Endothelial cell of umbilical vein (primary cell): ENCODE results near the gene UNC5B.

Experiments
- CTCF ChIP-seq, 2 donors: IDR thresholded peaks; 1 replicate in 1 of 2; 2 replicates in 1 of 2; pipeline ENCODE4 v1.5.1; 2011; ENCODE audit warnings: low read length in 2 of 2, mild to moderate bottlenecking in 2 of 2, moderate library complexity in 2 of 2, control low read depth in 1 of 2, inconsistent platforms in 1 of 2, low read depth in 1 of 2; ENCODE audit not compliant: insufficient read depth in 1 of 2; ENCODE audit errors: extremely low read depth in 1 of 2
- EZH2 ChIP-seq: IDR thresholded peaks from 2 replicates; pipeline ENCODE4 v1.6.1; 2012; ENCODE audit warnings: borderline replicate concordance, low read depth, mild to moderate bottlenecking, moderate library complexity, low read length, inconsistent platforms; ENCODE audit not compliant: severe bottlenecking
- GATA2 ChIP-seq: IDR thresholded peaks from 2 replicates; pipeline ENCODE4 v1.7.0; 2011; ENCODE audit warnings: low read depth, mild to moderate bottlenecking, moderate library complexity, mixed read lengths, low read length; ENCODE audit not compliant: insufficient read length, insufficient read depth
- MAX ChIP-seq: IDR thresholded peaks from 2 replicates; pipeline ENCODE4 v1.6.1; 2011; ENCODE audit not compliant: insufficient read depth, insufficient read length
- POLR2A ChIP-seq: IDR thresholded peaks from 2 replicates; pipeline ENCODE4 v1.6.1; 2012; ENCODE audit warnings: low read depth, mild to moderate bottlenecking, control low read depth, low read length
- POLR2AphosphoS5 ChIP-seq: IDR thresholded peaks from 2 replicates; pipeline ENCODE4 v1.6.1; 2012; ENCODE audit warnings: low read depth, mild to moderate bottlenecking, control low read depth, low read length, moderate library complexity; ENCODE audit not compliant: insufficient read depth

GRCh38 chr10:71301371-71301916 is 89.1 kb downstream of the UNC5B start:
- TF ChIP-seq CTCF (IDR thresholded peaks at IDR 0.05; ENCODE audit: extremely low read depth in 1 of 2, insufficient read depth in 1 of 2, low read depth in 1 of 2, low read length in 2 of 2) (no peak), MAX (no peak), POLR2A (no peak), EZH2 (no peak), GATA2 (no peak), POLR2AphosphoS5 (no peak)
